SK-N-SH (cell line): ENCODE measurements around the gene IL17RB. TPM values are rescaled to one million over a fixed set of nuclear protein-coding genes. Genes with fewer than 3 reads are reported as not detected.

ENCODE experiments used
- CTCF ChIA-PET: fragments of 300-600, 350-600 bp; formaldehyde crosslinking; extraction: SDS; loops from one replicate; lab custom pipeline; 2021; lab: Yijun Ruan, JAX
- POLR2A ChIA-PET: fragments of 350-600 bp; sonication (Branson Sonifier 250); formaldehyde crosslinking; extraction: SDS; loops from one replicate; lab custom pipeline; 2020; ENCODE audit warnings: antibody characterized with exemption, inconsistent platforms; lab: Yijun Ruan, JAX
- DNase-seq: peaks from one replicate; pipeline ENCODE4 v3.0.0; 2012
- H2AFZ ChIP-seq: fragments of 200-600 bp; sonication (generic); 2 replicates; pipeline ENCODE4 v1.8.1; 2016; ENCODE audit warnings: antibody characterized with exemption, mild to moderate bottlenecking, low read depth
- H3F3A ChIP-seq: fragments of 200-600 bp; sonication (generic); replicated peaks from 2 replicates; pipeline ENCODE3; 2016; ENCODE audit warnings: antibody characterized with exemption, mild to moderate bottlenecking; ENCODE audit not compliant: insufficient read depth
- H3K27ac ChIP-seq, 2 experiments: fragments of 200-500 bp in 1 of 2; fragments of 200-600 bp in 1 of 2; sonication (Bioruptor generic) in 1 of 2; sonication (generic), shearing (Covaris generic) in 1 of 2; 2 replicates each; pipeline versions ENCODE4 v1.5.1 to v1.6.1; 2014 to 2016; ENCODE audit warnings: low read depth in 2 of 2, inconsistent platforms in 1 of 2, low read length in 1 of 2, mild to moderate bottlenecking in 1 of 2, mixed read lengths in 1 of 2
- H3K27me3 ChIP-seq: fragments of 200-600 bp; sonication (generic), shearing (Covaris generic); 2 replicates; pipeline ENCODE4 v1.6.1; 2016; ENCODE audit warnings: mixed run types; ENCODE audit not compliant: insufficient read depth
- H3K36me3 ChIP-seq, 2 experiments: fragments of 200-500 bp in 1 of 2; fragments of 200-600 bp in 1 of 2; sonication (Bioruptor generic) in 1 of 2; sonication (generic) in 1 of 2; replicated peaks in 1 of 2; 2 replicates each; pipeline versions ENCODE3 to v1.5.1; 2014 to 2016; ENCODE audit warnings: low read length in 1 of 2, mild to moderate bottlenecking in 1 of 2; ENCODE audit not compliant: insufficient read depth in 2 of 2, control insufficient read depth in 1 of 2
- H3K4me1 ChIP-seq, 2 experiments: fragments of 200-500 bp in 1 of 2; fragments of 200-600 bp in 1 of 2; sonication (Bioruptor generic) in 1 of 2; sonication (generic), shearing (Covaris generic) in 1 of 2; 2 replicates each; pipeline versions ENCODE4 v1.5.1 to v1.6.1; 2014 to 2016; ENCODE audit warnings: low read depth in 1 of 2, low read length in 1 of 2, mixed run types in 1 of 2; ENCODE audit not compliant: insufficient read depth in 2 of 2, control insufficient read depth in 1 of 2
- H3K4me2 ChIP-seq: fragments of 200-600 bp; sonication (generic), shearing (Covaris generic); 2 replicates; pipeline ENCODE4 v1.6.1; 2017; ENCODE audit warnings: mixed run types
- H3K4me3 ChIP-seq, 2 experiments: fragments of 200-500 bp in 1 of 2; fragments of 200-600 bp in 1 of 2; sonication (Bioruptor generic) in 1 of 2; sonication (generic), shearing (Covaris generic) in 1 of 2; 2 replicates each; pipeline versions ENCODE4 v1.5.1 to v1.8.1; 2014 to 2016; ENCODE audit warnings: low read depth in 2 of 2, inconsistent platforms in 1 of 2, low read length in 1 of 2, mild to moderate bottlenecking in 1 of 2, mixed read lengths in 1 of 2, moderate library complexity in 1 of 2
- H3K79me2 ChIP-seq: fragments of 200-600 bp; sonication (generic); 2 replicates; pipeline ENCODE4 v1.8.1; 2017; ENCODE audit warnings: mild to moderate bottlenecking; ENCODE audit not compliant: insufficient read depth
- H3K9ac ChIP-seq: fragments of 200-600 bp; sonication (generic); 2 replicates; pipeline ENCODE4 v1.6.1; 2017; ENCODE audit warnings: mixed run types
- H3K9me2 ChIP-seq: fragments of 200-600 bp; sonication (generic); 2 replicates; pipeline ENCODE4 v1.6.1; 2017; ENCODE audit warnings: mixed run types
- H3K9me3 ChIP-seq: fragments of 200-600 bp; sonication (generic); 2 replicates; pipeline ENCODE4 v1.6.1; 2017; ENCODE audit warnings: mixed run types, mild to moderate bottlenecking, moderate library complexity
- H4K20me1 ChIP-seq: fragments of 200-600 bp; sonication (generic); 2 replicates; pipeline ENCODE4 v1.6.1; 2017; ENCODE audit warnings: mild to moderate bottlenecking, mixed run types; ENCODE audit not compliant: insufficient read depth
- CHD2 ChIP-seq: fragments of 150-350 bp; IDR thresholded peaks from 2 replicates; pipeline ENCODE4 v1.6.1; 2018; ENCODE audit warnings: low read length; ENCODE audit not compliant: partially characterized antibody
- ELF1 ChIP-seq: IDR thresholded peaks from 2 replicates; pipeline ENCODE4 v1.4.0; 2012
- FOXJ3 ChIP-seq: sonication (generic); formaldehyde crosslinking; IDR thresholded peaks from 2 replicates; pipeline ENCODE4 v1.5.1; 2020; ENCODE audit warnings: mild to moderate bottlenecking, missing genetic modification reagents
- FOXM1 ChIP-seq: IDR thresholded peaks from 2 replicates; pipeline ENCODE4 v1.4.0; 2012; ENCODE audit warnings: low read depth, mild to moderate bottlenecking
- GABPA ChIP-seq: IDR thresholded peaks from 2 replicates; pipeline ENCODE4 v1.4.0; 2012; ENCODE audit warnings: low read depth, mild to moderate bottlenecking
- GATA2 ChIP-seq: sonication (generic); formaldehyde crosslinking; IDR thresholded peaks from 2 replicates; pipeline ENCODE4 v1.5.0; 2020; ENCODE audit warnings: mild to moderate bottlenecking, missing genetic modification reagents
- MAX ChIP-seq: IDR thresholded peaks from 2 replicates; pipeline ENCODE4 v1.4.0; 2012; ENCODE audit warnings: low read depth
- MEF2A ChIP-seq: IDR thresholded peaks from 2 replicates; pipeline ENCODE4 v1.4.0; 2012; ENCODE audit warnings: low read depth, borderline replicate concordance
- MXI1 ChIP-seq: IDR thresholded peaks from 2 replicates; pipeline ENCODE4 v1.6.1; 2012; ENCODE audit warnings: mild to moderate bottlenecking, low read depth, low read length, improper control_type of control experiment
- NFIC ChIP-seq: IDR thresholded peaks from 2 replicates; pipeline ENCODE4 v1.4.0; 2012; ENCODE audit warnings: borderline replicate concordance
- NRF1 ChIP-seq: IDR thresholded peaks from 2 replicates; pipeline ENCODE4 v1.6.1; 2012; ENCODE audit warnings: low read depth, mild to moderate bottlenecking, low read length
- REST ChIP-seq: IDR thresholded peaks from 2 replicates; pipeline ENCODE4 v1.6.1; 2012; ENCODE audit warnings: mild to moderate bottlenecking, low read depth, low read length, moderate library complexity
- RFX5 ChIP-seq: IDR thresholded peaks from 2 replicates; pipeline ENCODE4 v1.6.1; 2012; ENCODE audit warnings: mild to moderate bottlenecking, improper control_type of control experiment, low read length
- RXRA ChIP-seq: IDR thresholded peaks from 2 replicates; pipeline ENCODE4 v1.4.0; 2012; ENCODE audit warnings: low read depth, mild to moderate bottlenecking, borderline replicate concordance
- SIN3A ChIP-seq: IDR thresholded peaks from 2 replicates; pipeline ENCODE4 v1.6.1; 2012; ENCODE audit warnings: low read depth, mild to moderate bottlenecking, low read length, moderate library complexity, borderline replicate concordance
- SMC3 ChIP-seq: IDR thresholded peaks from 2 replicates; pipeline ENCODE4 v1.6.1; 2012; ENCODE audit warnings: low read depth, low read length, improper control_type of control experiment
- TCF12 ChIP-seq: IDR thresholded peaks from 2 replicates; pipeline ENCODE4 v1.4.0; 2012
- TEAD4 ChIP-seq: IDR thresholded peaks from 2 replicates; pipeline ENCODE4 v1.4.0; 2012; ENCODE audit warnings: mild to moderate bottlenecking, borderline replicate concordance; ENCODE audit not compliant: insufficient read depth
- USF2 ChIP-seq: fragments of 150-350 bp; IDR thresholded peaks from 2 replicates; pipeline ENCODE4 v1.6.1; 2017; ENCODE audit warnings: antibody characterized with exemption, low read length, low read depth, borderline replicate concordance
- WGBS: methylation state at CpG from one replicate; pipeline ENCODE4 v1.1.6; 2017; ENCODE audit warnings: low lambda C conversion rate; 5-methylcytosine and 5-hydroxymethylcytosine counted together
- polyA plus RNA-seq, 3 experiments: library from polyadenylated mRNA; depleted of rRNA; stranded (reverse); fragments of >200 nt; gene quantifications; 2 replicates each; pipeline ENCODE4 v1.2.3, GENCODE V29; 2012
- TF ChIP-seq, protein P1 (sequence below): IDR thresholded peaks from 2 replicates; pipeline ENCODE4 v1.4.0; 2012; ENCODE audit warnings: low read depth, borderline replicate concordance

The IL17RB gene
- polyA plus RNA-seq, 1 of the 3 experiments (the other 2 are of a cell fraction) = 0.10 TPM

DNA sequence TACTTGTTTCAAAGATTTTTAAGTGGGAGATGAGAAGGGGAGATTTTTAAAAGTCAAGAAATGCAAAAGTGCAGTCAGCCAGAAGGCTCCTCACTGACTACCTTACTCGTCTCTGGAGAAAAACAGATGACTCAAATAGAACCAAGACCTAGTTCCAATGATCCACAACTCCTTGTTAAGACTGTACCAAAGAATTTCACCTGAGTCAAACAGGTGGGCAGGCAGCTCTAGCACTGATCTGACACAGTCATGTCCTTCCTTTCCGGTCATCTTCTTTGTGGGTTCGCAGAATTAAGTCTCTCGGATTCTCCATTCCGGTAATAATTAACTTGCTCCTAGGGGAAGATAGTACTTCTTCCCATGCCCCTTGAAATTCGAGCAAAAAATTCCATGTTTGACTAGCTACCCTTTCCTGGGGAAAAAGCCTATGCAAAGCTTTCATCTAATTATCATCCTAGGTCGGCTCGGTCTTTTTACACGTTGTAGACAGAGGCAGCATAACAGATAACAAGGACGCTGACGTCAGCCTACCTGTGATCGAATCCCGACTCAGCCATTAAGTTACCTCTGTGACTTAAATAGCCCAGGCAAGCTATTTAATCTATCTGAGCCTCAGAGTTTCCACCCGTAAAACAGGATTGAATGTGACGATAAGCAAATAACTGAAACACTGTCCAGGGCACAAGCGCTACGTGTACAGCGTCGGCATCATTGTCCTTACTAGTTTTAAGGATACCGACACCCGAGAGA lies 44.5 kb downstream of the IL17RB start:
- Histone ChIP-seq H3F3A (peaks cover 7% of the 10 kb centered on the region), H3K27ac (peak overlapping the region; percentile 72 to 81), H3K4me1 (peaks cover 0 to 14% of the 10 kb centered on the region in 2 experiments; a peak in 2 of 4 replicates), H3K79me2 (peaks cover 47% of the 10 kb centered on the region), H3K36me3 (peaks cover 12 to 19% of the 10 kb centered on the region in 2 experiments), H4K20me1 (no peaks in the 10 kb centered on the region), H3K4me3 (peak overlapping the region; percentile 88 to 100), H3K27me3 (no peaks in the 10 kb centered on the region), H3K9ac (peak overlapping the region; percentile 78), H3K9me3 (no peaks in the 10 kb centered on the region), H3K9me2 (no peaks in the 10 kb centered on the region), H3K4me2 (peak overlapping the region; percentile 85), H2AFZ (peak overlapping the region; percentile 82; the same call in 1 of the 2 replicates)
- WGBS = 3% methylated on average over 19 of the region's 21 CpGs
- POLR2A ChIA-PET = interaction anchor here (1.6 kb wide), 1 partner anchor 9 kb away, joined by 8 read pairs; the partner anchor contains the start of gene ACTR8
- peak; percentile 47 for DNase-seq
- no peak for TF ChIP-seq NFIC
- TF ChIP-seq RFX5 = no peak
- no peak for TF ChIP-seq ELF1
- no peak for TF ChIP-seq USF2
- no peak for TF ChIP-seq SIN3A
- TF ChIP-seq TCF12 = no peak
- TF ChIP-seq FOXM1 = no peak
- TF ChIP-seq FOXJ3 (CRISPR knock-in tag) = no peak
- TF ChIP-seq MAX = no peak
- no peak for TF ChIP-seq CHD2
- TF ChIP-seq MEF2A = no peak
- TF ChIP-seq SMC3 = no peak
- TF ChIP-seq TEAD4 = no peak
- no peak for TF ChIP-seq MXI1
- no peak for TF ChIP-seq RXRA
- TF ChIP-seq, protein P1, sequence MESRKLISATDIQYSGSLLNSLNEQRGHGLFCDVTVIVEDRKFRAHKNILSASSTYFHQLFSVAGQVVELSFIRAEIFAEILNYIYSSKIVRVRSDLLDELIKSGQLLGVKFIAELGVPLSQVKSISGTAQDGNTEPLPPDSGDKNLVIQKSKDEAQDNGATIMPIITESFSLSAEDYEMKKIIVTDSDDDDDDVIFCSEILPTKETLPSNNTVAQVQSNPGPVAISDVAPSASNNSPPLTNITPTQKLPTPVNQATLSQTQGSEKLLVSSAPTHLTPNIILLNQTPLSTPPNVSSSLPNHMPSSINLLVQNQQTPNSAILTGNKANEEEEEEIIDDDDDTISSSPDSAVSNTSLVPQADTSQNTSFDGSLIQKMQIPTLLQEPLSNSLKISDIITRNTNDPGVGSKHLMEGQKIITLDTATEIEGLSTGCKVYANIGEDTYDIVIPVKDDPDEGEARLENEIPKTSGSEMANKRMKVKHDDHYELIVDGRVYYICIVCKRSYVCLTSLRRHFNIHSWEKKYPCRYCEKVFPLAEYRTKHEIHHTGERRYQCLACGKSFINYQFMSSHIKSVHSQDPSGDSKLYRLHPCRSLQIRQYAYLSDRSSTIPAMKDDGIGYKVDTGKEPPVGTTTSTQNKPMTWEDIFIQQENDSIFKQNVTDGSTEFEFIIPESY = no peak
- no peak for TF ChIP-seq REST
- no peak for TF ChIP-seq GABPA
- no peak for TF ChIP-seq NRF1
- TF ChIP-seq GATA2 = no peak
- CTCF ChIA-PET = interaction anchor here (1.0 to 1.5 kb wide), 3 partner anchors 507 to 592 kb away, joined by 3 read pairs; partner anchors contain the start of gene DCP1A
